Keratinocyte (primary cell): ENCODE data around the gene HDAC1. TPM values are rescaled to one million over a fixed set of nuclear protein-coding genes. Genes with fewer than 3 reads are reported as not detected.

Experiments
- DNase-seq: peaks from one replicate; pipeline ENCODE4 v3.0.0-alpha.2; 2011; ENCODE audit warnings: low read depth, missing footprints, low spot score
- FAIRE-seq: peaks from 2 replicates; lab custom pipeline; 2011; peaks lifted over from hg19 to GRCh38; lab: Jason Lieb, UNC
- H2AFZ ChIP-seq: 2 replicates; pipeline ENCODE4 v1.6.0; 2012; ENCODE audit warnings: low read length, control low read depth, inconsistent platforms; ENCODE audit not compliant: control insufficient read depth
- H3K27ac ChIP-seq: 2 replicates; pipeline ENCODE4 v1.5.1; 2011; ENCODE audit warnings: low read length; ENCODE audit not compliant: control insufficient read depth, insufficient read depth
- H3K27me3 ChIP-seq: 3 replicates; pipeline ENCODE4 v1.6.0; 2011; ENCODE audit warnings: low read length; ENCODE audit not compliant: control insufficient read depth, insufficient read depth; ENCODE audit errors: extremely low read depth
- H3K36me3 ChIP-seq, 2 experiments: 2 replicates in 1 of 2; 3 replicates in 1 of 2; pipeline ENCODE4 v1.5.1; 2011; ENCODE audit warnings: low read length in 2 of 2, mild to moderate bottlenecking in 1 of 2; ENCODE audit not compliant: control insufficient read depth in 2 of 2, insufficient read depth in 2 of 2; ENCODE audit errors: extremely low read depth in 1 of 2
- H3K4me1 ChIP-seq: 3 replicates; pipeline ENCODE4 v1.5.1; 2011; ENCODE audit warnings: low read length; ENCODE audit not compliant: control insufficient read depth, insufficient read depth; ENCODE audit errors: extremely low read depth
- H3K4me2 ChIP-seq: 3 replicates; pipeline ENCODE4 v1.6.0; 2011; ENCODE audit warnings: low read depth, low read length; ENCODE audit not compliant: control insufficient read depth, insufficient read depth; ENCODE audit errors: extremely low read depth
- H3K4me3 ChIP-seq, 3 experiments: fragments of 200-600 bp in 1 of 3; sonication (generic) in 1 of 3; 2 replicates in 2 of 3; 3 replicates in 1 of 3; pipeline ENCODE4 v1.5.1; 2011 to 2016; ENCODE audit warnings: low read length in 3 of 3, mild to moderate bottlenecking in 3 of 3, control low read depth in 2 of 3, inconsistent platforms in 1 of 3, low read depth in 1 of 3, mixed read lengths in 1 of 3, mixed run types in 1 of 3, moderate library complexity in 1 of 3; ENCODE audit not compliant: control insufficient read depth in 2 of 3, insufficient read depth in 2 of 3; ENCODE audit errors: extremely low read depth in 1 of 3
- H3K79me2 ChIP-seq: 2 replicates; pipeline ENCODE4 v1.6.0; 2012; ENCODE audit warnings: low read length; ENCODE audit not compliant: control insufficient read depth, insufficient read depth
- H3K9ac ChIP-seq: 3 replicates; pipeline ENCODE4 v1.6.0; 2011; ENCODE audit warnings: low read length; ENCODE audit not compliant: control insufficient read depth, insufficient read depth; ENCODE audit errors: extremely low read depth
- H3K9me1 ChIP-seq: 3 replicates; pipeline ENCODE4 v1.6.0; 2011; ENCODE audit warnings: low read length; ENCODE audit not compliant: control insufficient read depth, insufficient read depth; ENCODE audit errors: extremely low read depth
- H3K9me3 ChIP-seq: 2 replicates; pipeline ENCODE4 v1.5.1; 2012; ENCODE audit warnings: low read depth, low read length; ENCODE audit not compliant: control insufficient read depth
- H4K20me1 ChIP-seq: 3 replicates; pipeline ENCODE4 v1.6.0; 2011; ENCODE audit warnings: low read length; ENCODE audit not compliant: control insufficient read depth, insufficient read depth; ENCODE audit errors: extremely low read depth
- EZH2 ChIP-seq: IDR thresholded peaks from one replicate; pipeline ENCODE4 v1.6.1; 2012; ENCODE audit warnings: inconsistent platforms, mild to moderate bottlenecking, low read length, moderate library complexity
- dilution Hi-C: fragments of 300-500 bp; cut with MboI; formaldehyde crosslinking; loops from one replicate; pipeline ENCODE4 v1.7.0; 2020; ENCODE audit warnings: low sequenced_read_pairs; ENCODE audit not compliant: extremely low pct_ligation_motif_present
- polyA plus RNA-seq, 5 experiments: library from polyadenylated mRNA; depleted of rRNA in 3 of 5; stranded (reverse) in 3 of 5; stranded (forward) in 1 of 5; unstranded in 1 of 5; fragments of >200 nt; gene quantifications; 1 replicate in 1 of 5; 2 replicates in 3 of 5; 3 replicates in 1 of 5; pipeline versions ENCODE4 v1.2.1 to v1.2.3, GENCODE V29; 2011 to 2012; ENCODE audit warnings: missing spikeins in 2 of 5, low read depth in 1 of 5, low replicate concordance in 1 of 5
- TF ChIP-seq, protein P1 (sequence below), 3 experiments: IDR thresholded peaks in 1 of 3; conservative IDR thresholded peaks in 1 of 3; optimal IDR thresholded peaks in 1 of 3; 2 replicates in 2 of 3; 3 replicates in 1 of 3; pipeline versions ENCODE3 to v1.5.1; 2011; ENCODE audit warnings: low read length in 3 of 3, mild to moderate bottlenecking in 3 of 3, moderate library complexity in 2 of 3, control low read depth in 1 of 3, inconsistent platforms in 1 of 3; ENCODE audit not compliant: insufficient read depth in 2 of 3; ENCODE audit errors: extremely low read depth in 1 of 3

Gene HDAC1
- polyA plus RNA-seq, 1 donor (not counting 4 experiments of a cell fraction or from before 2014, with no cell fraction given): 198 TPM

DNA sequence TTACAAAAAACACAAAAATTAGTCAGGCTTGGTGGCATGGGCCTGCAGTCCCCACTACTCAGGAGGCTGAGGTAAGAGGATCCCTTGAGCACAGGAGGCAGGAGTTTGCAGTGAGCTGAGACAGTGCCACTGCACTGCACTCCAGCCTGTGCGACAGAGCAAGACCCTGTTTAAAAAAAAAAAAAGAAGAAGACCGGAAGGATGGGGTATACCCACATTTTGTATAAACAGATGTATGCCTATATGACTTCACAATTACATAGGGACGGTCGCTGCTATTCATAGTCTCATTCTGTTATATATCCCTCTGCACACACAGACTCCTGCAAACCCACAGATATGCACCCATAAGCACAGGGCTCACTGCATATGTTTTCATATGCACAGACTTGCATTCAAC lies 28.1 kb upstream of the HDAC1 start:
- Histone ChIP-seq H3K9me1 (no peaks in the 10 kb centered on the region), H4K20me1 (no peaks in the 10 kb centered on the region), H3K79me2 (no peaks in the 10 kb centered on the region), H3K4me2 (no peak overlapping the region), H3K36me3 (no peaks in the 10 kb centered on the region), H3K4me1 (no peaks in the 10 kb centered on the region), H3K9me3 (no peaks in the 10 kb centered on the region), H2AFZ (no peak overlapping the region), H3K27me3 (no peaks in the 10 kb centered on the region), H3K27ac (no peak overlapping the region), H3K9ac (no peak overlapping the region), H3K4me3 (no peak overlapping the region)
- dilution Hi-C loops: no loop called here
- no peak for FAIRE-seq
- no peak for TF ChIP-seq EZH2
- TF ChIP-seq, protein P1, sequence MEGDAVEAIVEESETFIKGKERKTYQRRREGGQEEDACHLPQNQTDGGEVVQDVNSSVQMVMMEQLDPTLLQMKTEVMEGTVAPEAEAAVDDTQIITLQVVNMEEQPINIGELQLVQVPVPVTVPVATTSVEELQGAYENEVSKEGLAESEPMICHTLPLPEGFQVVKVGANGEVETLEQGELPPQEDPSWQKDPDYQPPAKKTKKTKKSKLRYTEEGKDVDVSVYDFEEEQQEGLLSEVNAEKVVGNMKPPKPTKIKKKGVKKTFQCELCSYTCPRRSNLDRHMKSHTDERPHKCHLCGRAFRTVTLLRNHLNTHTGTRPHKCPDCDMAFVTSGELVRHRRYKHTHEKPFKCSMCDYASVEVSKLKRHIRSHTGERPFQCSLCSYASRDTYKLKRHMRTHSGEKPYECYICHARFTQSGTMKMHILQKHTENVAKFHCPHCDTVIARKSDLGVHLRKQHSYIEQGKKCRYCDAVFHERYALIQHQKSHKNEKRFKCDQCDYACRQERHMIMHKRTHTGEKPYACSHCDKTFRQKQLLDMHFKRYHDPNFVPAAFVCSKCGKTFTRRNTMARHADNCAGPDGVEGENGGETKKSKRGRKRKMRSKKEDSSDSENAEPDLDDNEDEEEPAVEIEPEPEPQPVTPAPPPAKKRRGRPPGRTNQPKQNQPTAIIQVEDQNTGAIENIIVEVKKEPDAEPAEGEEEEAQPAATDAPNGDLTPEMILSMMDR (optimal IDR thresholded peaks at IDR 0.05 in 1 of 3, IDR thresholded peaks at IDR 0.05 in 1 of 3, conservative IDR thresholded peaks at IDR 0.05 in 1 of 3; ENCODE audit: extremely low read depth in 1 of 3, insufficient read depth in 2 of 3, low read length in 3 of 3): no peak
- no peak for DNase-seq

DNA sequence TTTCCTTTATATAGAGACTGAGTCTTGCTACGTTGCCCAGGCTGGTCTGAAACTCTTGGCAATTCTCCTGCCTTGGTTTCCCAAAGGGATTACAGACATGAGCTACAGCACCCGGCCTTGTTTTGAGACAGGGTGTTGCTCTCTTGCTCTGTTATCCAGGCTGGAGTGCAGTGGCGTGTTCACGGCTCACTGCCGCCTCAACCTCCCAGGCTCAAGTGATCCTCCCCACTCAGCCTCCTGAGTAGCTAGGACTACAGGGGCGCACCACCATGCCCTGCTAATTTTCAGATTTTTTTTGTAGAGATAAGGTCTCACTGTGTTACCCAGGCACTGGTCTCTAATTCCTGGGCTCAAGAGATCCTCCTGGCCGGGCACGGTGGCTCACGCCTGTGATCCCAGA lies 26.0 kb upstream of the HDAC1 start:
- H3K27ac ChIP-seq: no peak overlapping the region
- dilution Hi-C loops: no loop called here
- H3K79me2 ChIP-seq: no peaks in the 10 kb centered on the region
- no peaks in the 10 kb centered on the region for H3K9me1 ChIP-seq
- H3K4me2 ChIP-seq: no peak overlapping the region
- H4K20me1 ChIP-seq: no peaks in the 10 kb centered on the region
- no peaks in the 10 kb centered on the region for H3K36me3 ChIP-seq
- no peaks in the 10 kb centered on the region for H3K27me3 ChIP-seq
- H2AFZ ChIP-seq: no peak overlapping the region
- no peaks in the 10 kb centered on the region for H3K4me1 ChIP-seq
- no peak for DNase-seq
- no peak overlapping the region for H3K9ac ChIP-seq
- no peak overlapping the region for H3K4me3 ChIP-seq
- H3K9me3 ChIP-seq: no peaks in the 10 kb centered on the region
- FAIRE-seq: no peak
- no peak for TF ChIP-seq EZH2
- TF ChIP-seq, protein P1 (optimal IDR thresholded peaks at IDR 0.05 in 1 of 3, IDR thresholded peaks at IDR 0.05 in 1 of 3, conservative IDR thresholded peaks at IDR 0.05 in 1 of 3; ENCODE audit: extremely low read depth in 1 of 3, insufficient read depth in 2 of 3, low read length in 3 of 3): no peak
